ENCODE measurements around the gene MAST4. TPM values are rescaled to one million over a fixed set of nuclear protein-coding genes. Genes with fewer than 3 reads are reported as not detected.

Gene MAST4
- total RNA-seq, 2 donors from 2014 or later = 11.0 to 11.5 TPM

DNA sequence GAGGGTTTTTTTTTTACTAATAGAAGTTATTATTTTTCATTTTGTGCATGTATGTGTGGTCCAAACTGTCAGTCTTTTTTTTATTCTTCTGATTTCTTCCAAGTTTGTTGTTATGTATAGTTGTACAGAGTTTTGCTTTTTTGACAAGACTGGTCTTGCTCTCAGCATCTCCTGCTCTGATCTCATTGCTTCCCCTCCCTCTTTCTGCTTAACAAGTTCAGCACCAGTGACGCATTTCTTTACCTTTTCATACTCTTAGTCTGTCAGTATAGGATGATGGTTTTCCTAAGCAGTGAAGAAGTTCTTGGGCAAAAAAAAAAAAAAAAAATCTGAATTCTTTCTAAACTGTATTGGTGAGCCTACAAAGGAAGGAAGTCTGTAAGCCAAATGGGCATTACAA is 465.3 kb downstream of the MAST4 start:
- no peak overlapping the region for H3K27ac Mint-ChIP-seq

DNA sequence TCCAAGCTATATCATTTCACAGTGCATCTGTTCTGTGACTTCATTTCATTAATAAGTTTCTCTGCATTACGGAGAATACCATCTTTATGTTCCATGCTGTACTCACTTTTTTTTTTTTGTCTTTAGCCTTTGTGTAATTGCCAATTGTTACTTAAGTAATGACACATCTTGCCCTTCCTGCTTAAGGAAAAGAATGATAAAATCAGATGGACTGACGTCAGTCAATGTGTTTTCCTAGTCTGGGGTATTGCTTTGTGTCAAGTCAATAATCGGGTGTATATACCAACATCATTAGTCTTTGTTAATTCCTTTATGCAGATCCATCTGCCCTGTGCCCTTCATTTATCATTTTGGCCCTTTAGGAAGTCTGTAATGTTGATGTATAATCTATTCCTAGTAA is 466.9 kb downstream of the MAST4 start:
- Mint-ChIP-seq H3K4me3 (no peak overlapping the region), H3K9me3 (no peaks in the 10 kb centered on the region), H3K27me3 (ENCODE audit: insufficient read depth) (no peaks in the 10 kb centered on the region), H3K36me3 (ENCODE audit: low read depth) (no peaks in the 10 kb centered on the region), H3K27ac (no peak overlapping the region), H3K4me1 (peaks cover 23% of the 10 kb centered on the region)
- Histone ChIP-seq H3K27ac (ENCODE audit: low read depth, low read length) (no peak overlapping the region), H3K9me3 (ENCODE audit: control insufficient read depth, low read length) (no peaks in the 10 kb centered on the region), H3K4me3 (ENCODE audit: low read length) (no peak overlapping the region), H3K27me3 (ENCODE audit: control insufficient read depth, insufficient read depth, low read length, poor library complexity, severe bottlenecking) (no peaks in the 10 kb centered on the region), H3K36me3 (ENCODE audit: control insufficient read depth, insufficient read depth, low read length) (no peaks in the 10 kb centered on the region), H3K4me1 (ENCODE audit: control insufficient read depth, insufficient read depth, low read length) (peaks cover 9% of the 10 kb centered on the region), H3K9ac (ENCODE audit: extremely low read depth, low read length, poor library complexity, severe bottlenecking) (no peak overlapping the region)
- DNase-seq = no peak
- TF ChIP-seq, protein P1, sequence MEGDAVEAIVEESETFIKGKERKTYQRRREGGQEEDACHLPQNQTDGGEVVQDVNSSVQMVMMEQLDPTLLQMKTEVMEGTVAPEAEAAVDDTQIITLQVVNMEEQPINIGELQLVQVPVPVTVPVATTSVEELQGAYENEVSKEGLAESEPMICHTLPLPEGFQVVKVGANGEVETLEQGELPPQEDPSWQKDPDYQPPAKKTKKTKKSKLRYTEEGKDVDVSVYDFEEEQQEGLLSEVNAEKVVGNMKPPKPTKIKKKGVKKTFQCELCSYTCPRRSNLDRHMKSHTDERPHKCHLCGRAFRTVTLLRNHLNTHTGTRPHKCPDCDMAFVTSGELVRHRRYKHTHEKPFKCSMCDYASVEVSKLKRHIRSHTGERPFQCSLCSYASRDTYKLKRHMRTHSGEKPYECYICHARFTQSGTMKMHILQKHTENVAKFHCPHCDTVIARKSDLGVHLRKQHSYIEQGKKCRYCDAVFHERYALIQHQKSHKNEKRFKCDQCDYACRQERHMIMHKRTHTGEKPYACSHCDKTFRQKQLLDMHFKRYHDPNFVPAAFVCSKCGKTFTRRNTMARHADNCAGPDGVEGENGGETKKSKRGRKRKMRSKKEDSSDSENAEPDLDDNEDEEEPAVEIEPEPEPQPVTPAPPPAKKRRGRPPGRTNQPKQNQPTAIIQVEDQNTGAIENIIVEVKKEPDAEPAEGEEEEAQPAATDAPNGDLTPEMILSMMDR (conservative IDR thresholded peaks at IDR 0.05) = no peak
- whole genome bisulfite sequencing, 2 experiments (ENCODE audit: insufficient coverage in 1 of 2, insufficient read length in 1 of 2) = 96 to 100% methylated on average over 1 to 3 of the region's 3 CpGs

More for the DNA sequence above, 465.3 kb downstream of the MAST4 start:
- Mint-ChIP-seq H3K9me3 (no peaks in the 10 kb centered on the region), H3K4me3 (no peak overlapping the region), H3K36me3 (ENCODE audit: low read depth) (no peaks in the 10 kb centered on the region), H3K27me3 (ENCODE audit: insufficient read depth) (no peaks in the 10 kb centered on the region), H3K4me1 (peaks cover 23% of the 10 kb centered on the region)
- Histone ChIP-seq H3K4me3 (ENCODE audit: low read length) (no peak overlapping the region), H3K9ac (ENCODE audit: extremely low read depth, low read length, poor library complexity, severe bottlenecking) (no peak overlapping the region), H3K4me1 (ENCODE audit: control insufficient read depth, insufficient read depth, low read length) (peaks cover 9% of the 10 kb centered on the region), H3K27me3 (ENCODE audit: control insufficient read depth, insufficient read depth, low read length, poor library complexity, severe bottlenecking) (no peaks in the 10 kb centered on the region), H3K36me3 (ENCODE audit: control insufficient read depth, insufficient read depth, low read length) (no peaks in the 10 kb centered on the region), H3K27ac (ENCODE audit: low read depth, low read length) (no peak overlapping the region), H3K9me3 (ENCODE audit: control insufficient read depth, low read length) (no peaks in the 10 kb centered on the region)
- TF ChIP-seq, protein P1 (conservative IDR thresholded peaks at IDR 0.05) = no peak
- no peak for DNase-seq
- 100% methylated on average over 1 of the region's 1 CpG; no CpG with 5 or more reads in 1 of the 2 experiments for WGBS, 2 experiments (ENCODE audit: insufficient coverage in 1 of 2, insufficient read length in 1 of 2)

DNA sequence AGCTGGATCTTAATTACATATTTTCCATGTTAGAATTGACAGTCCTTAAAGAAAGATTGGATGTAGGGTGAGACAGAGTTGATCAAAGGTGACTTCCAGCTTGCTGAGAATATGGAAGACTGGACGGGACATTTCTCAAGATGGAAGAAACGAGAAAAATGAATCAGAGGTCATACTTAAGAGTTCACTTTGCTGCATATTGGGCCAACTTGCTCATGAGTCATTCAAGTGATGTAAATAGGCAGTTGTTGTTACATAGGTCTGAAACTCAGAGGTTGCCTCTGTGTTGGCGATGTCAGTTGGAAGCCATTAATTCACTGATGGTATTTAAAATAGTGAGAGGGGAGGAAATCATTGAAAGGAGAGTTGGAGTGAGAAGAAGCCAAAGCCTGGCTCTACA is 467.6 kb downstream of the MAST4 start:
- peaks cover 9% of the 10 kb centered on the region for H3K4me1 ChIP-seq (ENCODE audit: control insufficient read depth, insufficient read depth, low read length)
- H3K36me3 ChIP-seq (ENCODE audit: control insufficient read depth, insufficient read depth, low read length) = no peaks in the 10 kb centered on the region
- no peak for DNase-seq
- H3K9ac ChIP-seq (ENCODE audit: extremely low read depth, low read length, poor library complexity, severe bottlenecking) = no peak overlapping the region
- no peak overlapping the region for H3K27ac Mint-ChIP-seq
- no peaks in the 10 kb centered on the region for H3K9me3 ChIP-seq (ENCODE audit: control insufficient read depth, low read length)
- H3K9me3 Mint-ChIP-seq = no peaks in the 10 kb centered on the region
- no peaks in the 10 kb centered on the region for H3K27me3 Mint-ChIP-seq (ENCODE audit: insufficient read depth)
- TF ChIP-seq, protein P1 (conservative IDR thresholded peaks at IDR 0.05) = no peak
- no peaks in the 10 kb centered on the region for H3K36me3 Mint-ChIP-seq (ENCODE audit: low read depth)
- no peak overlapping the region for H3K4me3 Mint-ChIP-seq
- no peak overlapping the region for H3K27ac ChIP-seq (ENCODE audit: low read depth, low read length)
- H3K4me1 Mint-ChIP-seq = peaks cover 19% of the 10 kb centered on the region
- WGBS, 2 experiments (ENCODE audit: insufficient coverage in 1 of 2, insufficient read length in 1 of 2) = 94 to 95% methylated on average over 2 to 3 of the region's 3 CpGs
- H3K27me3 ChIP-seq (ENCODE audit: control insufficient read depth, insufficient read depth, low read length, poor library complexity, severe bottlenecking) = no peaks in the 10 kb centered on the region
- no peak overlapping the region for H3K4me3 ChIP-seq (ENCODE audit: low read length)

All from endodermal cell (in vitro differentiated cells).